ENCODE data around the gene CBR3.
"Not testable (repeated sequence)": the region's sequence is repeated elsewhere in the genome, so short reads cannot be mapped to it uniquely, and the experiment has no call there.

The CBR3 gene

GRCh38 chr21:36120304-36120888 is 14.5 kb upstream of the CBR3 start:
- DNase-seq = no peak

GRCh38 chr21:36122977-36123376 is 11.9 kb upstream of the CBR3 start:
- DNase-seq = no peak

- DNase-seq = no peak
Observed at GRCh38 chr21:36124395-36124794, 10.5 kb upstream of the CBR3 start.

GRCh38 chr21:36125512-36126207 is 9.2 kb upstream of the CBR3 start:
- DNase-seq = peak; percentile 60

- DNase-seq = no peak
Observed at GRCh38 chr21:36126208-36126565, 8.7 kb upstream of the CBR3 start.

- DNase-seq = no peak
Observed at GRCh38 chr21:36126621-36127110, 8.2 kb upstream of the CBR3 start.

- no peak for DNase-seq
Observed at GRCh38 chr21:36127250-36127904, 7.5 kb upstream of the CBR3 start.

- no peak for DNase-seq
Observed at GRCh38 chr21:36127977-36128376, 6.9 kb upstream of the CBR3 start.

GRCh38 chr21:36129219-36129618 is 5.7 kb upstream of the CBR3 start:
- no peak for DNase-seq

- DNase-seq = not testable (repeated sequence)
Observed at GRCh38 chr21:36130414-36130762, 4.5 kb upstream of the CBR3 start.

- DNase-seq = not testable (repeated sequence)
Observed at GRCh38 chr21:36130839-36131238, 4.0 kb upstream of the CBR3 start.

GRCh38 chr21:36132696-36133095 is 2.2 kb upstream of the CBR3 start:
- no peak for DNase-seq

- DNase-seq = no peak
Observed at GRCh38 chr21:36135391-36136102, 668 bp downstream of the CBR3 start.

GRCh38 chr21:36139791-36140190 is 4.9 kb downstream of the CBR3 start:
- not testable (repeated sequence) for DNase-seq

GRCh38 chr21:36141513-36141925 is 6.6 kb downstream of the CBR3 start:
- DNase-seq = peak; percentile 93

GRCh38 chr21:36144233-36144632 is 9.4 kb downstream of the CBR3 start:
- DNase-seq = not testable (repeated sequence)

- DNase-seq = no peak
Observed at GRCh38 chr21:36145259-36145658, 10.4 kb downstream of the CBR3 start.

- no peak for DNase-seq
Observed at GRCh38 chr21:36147911-36148310, 13.0 kb downstream of the CBR3 start.

- no peak for DNase-seq
Observed at GRCh38 chr21:36148886-36149285, 14.0 kb downstream of the CBR3 start.

- peak; percentile 21 for DNase-seq
Observed at GRCh38 chr21:36149788-36150711, 15.2 kb downstream of the CBR3 start.

- DNase-seq = no peak
Observed at GRCh38 chr21:36155603-36156338, 20.9 kb downstream of the CBR3 start.

GRCh38 chr21:36156339-36156814 is 21.5 kb downstream of the CBR3 start:
- DNase-seq = peak; percentile 96
